GM23248 (cell line): ENCODE measurements around the gene TMED4.

Experiments
- EZH2 ChIP-seq: fragments of 200-600 bp; sonication (generic); IDR thresholded peaks from 2 replicates; pipeline ENCODE4 v1.6.1; 2018; ENCODE audit warnings: antibody characterized with exemption, mild to moderate bottlenecking; ENCODE audit not compliant: insufficient read depth, poor library complexity, severe bottlenecking
- EZH2phosphoT487 ChIP-seq: fragments of 200-600 bp; sonication (generic); IDR thresholded peaks from 2 replicates; pipeline ENCODE4 v1.6.1; 2018; ENCODE audit warnings: antibody characterized with exemption, moderate library complexity, mild to moderate bottlenecking, low read depth; ENCODE audit not compliant: insufficient read depth

GRCh38 chr7:44615793-44616192, 33.8 kb upstream of the TMED4 start:
- TF ChIP-seq EZH2phosphoT487 = no peak
- no peak for TF ChIP-seq EZH2
